WI38 (cell line): ENCODE results near the gene LKAAEAR1.
"Not testable (repeated sequence)": the region's sequence is repeated elsewhere in the genome, so short reads cannot be mapped to it uniquely, and the experiment has no call there.

Experiments
- H3K4me3 ChIP-seq: 2 replicates; pipeline ENCODE4 v1.5.1; 2011; ENCODE audit warnings: low read depth, mild to moderate bottlenecking, control low read depth, low read length
- CTCF ChIP-seq: IDR thresholded peaks from 2 replicates; pipeline ENCODE4 v1.5.1; 2012; ENCODE audit warnings: low read depth, mild to moderate bottlenecking, control low read depth, low read length

Gene LKAAEAR1

GRCh38 chr20:64083804-64084684 lies at the start of gene LKAAEAR1:
Gene LKAAEAR1 (minus strand): TSS chr20:64084398. CDS start chr20:64084219, 179 bp downstream.
- no peak for TF ChIP-seq CTCF
- H3K4me3 ChIP-seq: peak within 1 kb of the TSS; percentile 49

GRCh38 chr20:64131406-64131805 lies 47.2 kb upstream of the LKAAEAR1 start:
- H3K4me3 ChIP-seq: no peak overlapping the region
- TF ChIP-seq CTCF: peak; percentile 31

GRCh38 chr20:64130876-64131275 lies 46.7 kb upstream of the LKAAEAR1 start:
- TF ChIP-seq CTCF: no peak
- H3K4me3 ChIP-seq: no peak overlapping the region

- H3K4me3 ChIP-seq: no peak overlapping the region
- TF ChIP-seq CTCF: no peak
Observed at GRCh38 chr20:64130271-64130670, 46.1 kb upstream of the LKAAEAR1 start.

GRCh38 chr20:64129146-64129782 lies 45.1 kb upstream of the LKAAEAR1 start:
- TF ChIP-seq CTCF: no peak

GRCh38 chr20:64123517-64123916 lies 39.3 kb upstream of the LKAAEAR1 start:
- H3K4me3 ChIP-seq: not testable (repeated sequence)

More at GRCh38 chr20:64129146-64129782, 45.1 kb upstream of the LKAAEAR1 start:
- no peak overlapping the region for H3K4me3 ChIP-seq

GRCh38 chr20:64122927-64123326 lies 38.7 kb upstream of the LKAAEAR1 start:
- not testable (repeated sequence) for H3K4me3 ChIP-seq

GRCh38 chr20:64121586-64121985 lies 37.4 kb upstream of the LKAAEAR1 start:
- no peak for TF ChIP-seq CTCF
- H3K4me3 ChIP-seq: no peak overlapping the region
